Measurements from ENCODE around the gene CDK17. TPM values are rescaled to one million over a fixed set of nuclear protein-coding genes. Genes with fewer than 3 reads are reported as not detected.

CDK17 gene
- total RNA-seq, 1 donor from 2014 or later = 34.7 TPM

DNA sequence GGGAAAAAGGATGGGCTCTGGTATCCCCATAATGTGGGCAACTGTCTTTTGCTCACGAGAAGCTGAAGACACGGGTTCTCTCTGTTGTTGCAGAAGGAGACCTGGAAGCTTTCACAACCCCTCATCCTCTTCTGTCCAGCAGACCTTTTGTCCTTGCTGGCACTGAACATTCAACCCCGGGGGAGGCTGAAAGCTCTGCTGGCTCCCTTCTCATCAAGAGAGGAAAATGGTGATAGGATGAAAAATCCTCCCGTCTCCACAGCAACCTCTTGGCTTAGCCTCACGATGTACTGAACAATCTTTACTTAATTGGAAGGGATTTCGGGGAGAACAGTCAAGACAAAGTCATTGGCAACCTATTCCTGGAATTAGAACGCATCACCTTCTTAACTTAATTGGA is 167.1 kb downstream of the CDK17 start:
- H3K9me3 Mint-ChIP-seq = no peaks in the 10 kb centered on the region
- no peaks in the 10 kb centered on the region for H3K27me3 Mint-ChIP-seq (ENCODE audit: low read depth)
- peaks cover 47% of the 10 kb centered on the region for H3K36me3 Mint-ChIP-seq (ENCODE audit: low read depth)
- DNase-seq (ENCODE audit: low spot score) = no peak
- no peak overlapping the region for H3K4me3 Mint-ChIP-seq (ENCODE audit: low read depth)
- intact Hi-C loops (cut with micrococcal nuclease) = no loop called here
- H3K27ac Mint-ChIP-seq = no peak overlapping the region
- H3K4me1 Mint-ChIP-seq (ENCODE audit: low read depth) = peaks cover 28% of the 10 kb centered on the region

- H3K4me3 Mint-ChIP-seq (ENCODE audit: low read depth) = no peak overlapping the region
- H3K4me1 Mint-ChIP-seq (ENCODE audit: low read depth) = peaks cover 6% of the 10 kb centered on the region
- no peaks in the 10 kb centered on the region for H3K9me3 Mint-ChIP-seq
- H3K27ac Mint-ChIP-seq = no peak overlapping the region
- H3K36me3 Mint-ChIP-seq (ENCODE audit: low read depth) = peaks cover 41% of the 10 kb centered on the region
- intact Hi-C loops (cut with micrococcal nuclease) = no loop called here
- no peak for DNase-seq (ENCODE audit: low spot score)
- no peaks in the 10 kb centered on the region for H3K27me3 Mint-ChIP-seq (ENCODE audit: low read depth)
These were observed 169.6 kb downstream of the CDK17 start for GRCh38 chr12:96230646-96231045.

DNA sequence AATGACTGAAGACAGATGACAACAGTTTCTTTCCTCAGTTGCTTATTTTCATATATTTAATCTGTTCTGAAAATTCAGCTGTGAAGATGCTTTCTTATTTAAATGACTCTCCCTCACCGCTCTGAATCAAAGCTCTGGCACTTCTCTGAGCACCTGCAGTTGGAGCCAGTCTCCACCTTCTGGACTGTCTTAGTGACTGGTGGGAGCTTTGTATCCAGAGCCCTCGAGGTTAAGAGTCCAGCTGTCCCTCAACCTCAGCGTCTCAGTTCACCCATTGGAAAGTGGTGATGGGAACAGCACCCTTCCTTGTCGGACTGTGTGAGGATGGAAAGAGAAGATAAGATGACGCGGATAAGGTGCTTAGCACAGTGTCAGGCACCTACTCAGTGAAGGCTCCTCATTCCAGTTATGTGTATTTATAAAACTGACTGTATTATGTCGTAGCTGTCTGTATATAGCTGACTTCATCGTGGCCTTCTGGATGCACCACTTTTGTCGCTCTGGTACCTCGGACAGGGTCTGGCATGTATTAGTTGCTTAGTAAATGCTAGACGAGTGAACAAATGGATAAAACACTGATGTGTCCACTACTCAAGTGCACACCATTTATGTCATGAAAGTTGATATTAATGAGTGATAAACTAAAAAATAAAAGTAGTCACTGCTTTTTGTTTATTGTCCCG is 171.5 kb downstream of the CDK17 start:
- no peak overlapping the region for H3K4me3 Mint-ChIP-seq (ENCODE audit: low read depth)
- H3K4me1 Mint-ChIP-seq (ENCODE audit: low read depth) = peaks cover 4% of the 10 kb centered on the region
- intact Hi-C loops (cut with micrococcal nuclease) = no loop called here
- H3K27me3 Mint-ChIP-seq (ENCODE audit: low read depth) = no peaks in the 10 kb centered on the region
- DNase-seq (ENCODE audit: low spot score) = no peak
- no peak overlapping the region for H3K27ac Mint-ChIP-seq
- peaks cover 47% of the 10 kb centered on the region for H3K36me3 Mint-ChIP-seq (ENCODE audit: low read depth)
- no peaks in the 10 kb centered on the region for H3K9me3 Mint-ChIP-seq

Other genes with a start within 250 kb of the CDK17 start
- gene ELK3, start 206.1 kb downstream of the CDK17 start, total RNA-seq = 37.0 and 39.7 TPM in 2 replicates
- gene CFAP54, start 89.1 kb upstream of the CDK17 start, total RNA-seq = 0.14 and 0.23 TPM in 2 replicates